Measurements from ENCODE around the gene MYL11.

DNA sequence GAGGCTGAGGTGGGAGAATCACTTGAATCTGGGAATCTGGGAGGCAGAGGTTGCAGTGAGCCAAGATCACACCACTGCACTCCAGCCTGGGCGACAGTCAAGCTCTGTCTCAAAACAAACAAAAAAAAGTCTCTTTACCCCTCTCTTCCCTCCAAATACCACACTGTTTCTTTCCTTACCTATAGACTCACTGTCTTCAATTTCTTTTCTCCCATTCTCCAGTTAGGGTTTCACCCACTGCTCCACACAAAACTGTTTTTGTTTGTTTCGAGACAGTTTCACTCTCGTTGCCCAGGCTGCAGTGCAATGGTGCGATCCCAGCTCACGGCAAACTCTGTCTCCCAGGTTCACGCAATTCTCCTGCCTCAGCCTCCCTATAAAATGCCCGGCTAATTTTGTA is 13.4 kb upstream of the MYL11 start:
- TF ChIP-seq ZFP3 (CRISPR knock-in tag; IDR thresholded peaks at IDR 0.05): no peak
- TF ChIP-seq, protein P1, sequence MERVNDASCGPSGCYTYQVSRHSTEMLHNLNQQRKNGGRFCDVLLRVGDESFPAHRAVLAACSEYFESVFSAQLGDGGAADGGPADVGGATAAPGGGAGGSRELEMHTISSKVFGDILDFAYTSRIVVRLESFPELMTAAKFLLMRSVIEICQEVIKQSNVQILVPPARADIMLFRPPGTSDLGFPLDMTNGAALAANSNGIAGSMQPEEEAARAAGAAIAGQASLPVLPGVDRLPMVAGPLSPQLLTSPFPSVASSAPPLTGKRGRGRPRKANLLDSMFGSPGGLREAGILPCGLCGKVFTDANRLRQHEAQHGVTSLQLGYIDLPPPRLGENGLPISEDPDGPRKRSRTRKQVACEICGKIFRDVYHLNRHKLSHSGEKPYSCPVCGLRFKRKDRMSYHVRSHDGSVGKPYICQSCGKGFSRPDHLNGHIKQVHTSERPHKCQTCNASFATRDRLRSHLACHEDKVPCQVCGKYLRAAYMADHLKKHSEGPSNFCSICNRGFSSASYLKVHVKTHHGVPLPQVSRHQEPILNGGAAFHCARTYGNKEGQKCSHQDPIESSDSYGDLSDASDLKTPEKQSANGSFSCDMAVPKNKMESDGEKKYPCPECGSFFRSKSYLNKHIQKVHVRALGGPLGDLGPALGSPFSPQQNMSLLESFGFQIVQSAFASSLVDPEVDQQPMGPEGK (CRISPR knock-in tag; IDR thresholded peaks at IDR 0.05; ENCODE audit: borderline replicate concordance): no peak
- TF ChIP-seq, protein P2, sequence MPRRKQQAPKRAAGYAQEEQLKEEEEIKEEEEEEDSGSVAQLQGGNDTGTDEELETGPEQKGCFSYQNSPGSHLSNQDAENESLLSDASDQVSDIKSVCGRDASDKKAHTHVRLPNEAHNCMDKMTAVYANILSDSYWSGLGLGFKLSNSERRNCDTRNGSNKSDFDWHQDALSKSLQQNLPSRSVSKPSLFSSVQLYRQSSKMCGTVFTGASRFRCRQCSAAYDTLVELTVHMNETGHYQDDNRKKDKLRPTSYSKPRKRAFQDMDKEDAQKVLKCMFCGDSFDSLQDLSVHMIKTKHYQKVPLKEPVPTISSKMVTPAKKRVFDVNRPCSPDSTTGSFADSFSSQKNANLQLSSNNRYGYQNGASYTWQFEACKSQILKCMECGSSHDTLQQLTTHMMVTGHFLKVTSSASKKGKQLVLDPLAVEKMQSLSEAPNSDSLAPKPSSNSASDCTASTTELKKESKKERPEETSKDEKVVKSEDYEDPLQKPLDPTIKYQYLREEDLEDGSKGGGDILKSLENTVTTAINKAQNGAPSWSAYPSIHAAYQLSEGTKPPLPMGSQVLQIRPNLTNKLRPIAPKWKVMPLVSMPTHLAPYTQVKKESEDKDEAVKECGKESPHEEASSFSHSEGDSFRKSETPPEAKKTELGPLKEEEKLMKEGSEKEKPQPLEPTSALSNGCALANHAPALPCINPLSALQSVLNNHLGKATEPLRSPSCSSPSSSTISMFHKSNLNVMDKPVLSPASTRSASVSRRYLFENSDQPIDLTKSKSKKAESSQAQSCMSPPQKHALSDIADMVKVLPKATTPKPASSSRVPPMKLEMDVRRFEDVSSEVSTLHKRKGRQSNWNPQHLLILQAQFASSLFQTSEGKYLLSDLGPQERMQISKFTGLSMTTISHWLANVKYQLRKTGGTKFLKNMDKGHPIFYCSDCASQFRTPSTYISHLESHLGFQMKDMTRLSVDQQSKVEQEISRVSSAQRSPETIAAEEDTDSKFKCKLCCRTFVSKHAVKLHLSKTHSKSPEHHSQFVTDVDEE (CRISPR knock-in tag; IDR thresholded peaks at IDR 0.05): no peak
- no peak for TF ChIP-seq ARNTL (CRISPR knock-in tag; IDR thresholded peaks at IDR 0.05; ENCODE audit: borderline replicate concordance, low read depth)
- TF ChIP-seq BACH2 (CRISPR knock-in tag; IDR thresholded peaks at IDR 0.05; ENCODE audit: borderline replicate concordance): no peak
- TF ChIP-seq RARB (CRISPR knock-in tag; IDR thresholded peaks at IDR 0.05): no peak
- TF ChIP-seq, protein P3, sequence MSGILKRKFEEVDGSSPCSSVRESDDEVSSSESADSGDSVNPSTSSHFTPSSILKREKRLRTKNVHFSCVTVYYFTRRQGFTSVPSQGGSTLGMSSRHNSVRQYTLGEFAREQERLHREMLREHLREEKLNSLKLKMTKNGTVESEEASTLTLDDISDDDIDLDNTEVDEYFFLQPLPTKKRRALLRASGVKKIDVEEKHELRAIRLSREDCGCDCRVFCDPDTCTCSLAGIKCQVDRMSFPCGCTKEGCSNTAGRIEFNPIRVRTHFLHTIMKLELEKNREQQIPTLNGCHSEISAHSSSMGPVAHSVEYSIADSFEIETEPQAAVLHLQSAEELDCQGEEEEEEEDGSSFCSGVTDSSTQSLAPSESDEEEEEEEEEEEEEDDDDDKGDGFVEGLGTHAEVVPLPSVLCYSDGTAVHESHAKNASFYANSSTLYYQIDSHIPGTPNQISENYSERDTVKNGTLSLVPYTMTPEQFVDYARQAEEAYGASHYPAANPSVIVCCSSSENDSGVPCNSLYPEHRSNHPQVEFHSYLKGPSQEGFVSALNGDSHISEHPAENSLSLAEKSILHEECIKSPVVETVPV (CRISPR knock-in tag; IDR thresholded peaks at IDR 0.05): no peak
- no peak for TF ChIP-seq TOX (CRISPR knock-in tag; IDR thresholded peaks at IDR 0.05; ENCODE audit: borderline replicate concordance)
- TF ChIP-seq, protein P4, sequence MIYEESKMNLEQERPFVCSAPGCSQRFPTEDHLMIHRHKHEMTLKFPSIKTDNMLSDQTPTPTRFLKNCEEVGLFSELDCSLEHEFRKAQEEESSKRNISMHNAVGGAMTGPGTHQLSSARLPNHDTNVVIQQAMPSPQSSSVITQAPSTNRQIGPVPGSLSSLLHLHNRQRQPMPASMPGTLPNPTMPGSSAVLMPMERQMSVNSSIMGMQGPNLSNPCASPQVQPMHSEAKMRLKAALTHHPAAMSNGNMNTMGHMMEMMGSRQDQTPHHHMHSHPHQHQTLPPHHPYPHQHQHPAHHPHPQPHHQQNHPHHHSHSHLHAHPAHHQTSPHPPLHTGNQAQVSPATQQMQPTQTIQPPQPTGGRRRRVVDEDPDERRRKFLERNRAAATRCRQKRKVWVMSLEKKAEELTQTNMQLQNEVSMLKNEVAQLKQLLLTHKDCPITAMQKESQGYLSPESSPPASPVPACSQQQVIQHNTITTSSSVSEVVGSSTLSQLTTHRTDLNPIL (CRISPR knock-in tag; IDR thresholded peaks at IDR 0.05; ENCODE audit: low read depth): no peak
- TF ChIP-seq ZFP30 (CRISPR knock-in tag; IDR thresholded peaks at IDR 0.05): no peak
- TF ChIP-seq ESRRG (CRISPR knock-in tag; IDR thresholded peaks at IDR 0.05): no peak
- no peak for TF ChIP-seq ZNF8 (CRISPR knock-in tag; IDR thresholded peaks at IDR 0.05)
